Activated CD4-positive, alpha-beta T cell treated with anti-CD3 and anti-CD28 coated beads for 48 hours (primary cell): ENCODE measurements around the gene ZNF512B.
A peak's percentile ranks its signal among the peaks of the same experiment; 100 is the strongest.
"Not testable (repeated sequence)": the region's sequence is repeated elsewhere in the genome, so short reads cannot be mapped to it uniquely, and the experiment has no call there.

Experiments used
- DNase-seq: peaks from one replicate; pipeline ENCODE4 v3.0.0-alpha.2; 2020

The ZNF512B gene

GRCh38 chr20:63969838-63970713 is at the start of gene ZNF512B:
Gene ZNF512B, minus strand, starts transcription at chr20:63969930. Its CDS starts 1,980 bp downstream, at chr20:63967950.
- DNase-seq, result peak; percentile 72

DNA sequence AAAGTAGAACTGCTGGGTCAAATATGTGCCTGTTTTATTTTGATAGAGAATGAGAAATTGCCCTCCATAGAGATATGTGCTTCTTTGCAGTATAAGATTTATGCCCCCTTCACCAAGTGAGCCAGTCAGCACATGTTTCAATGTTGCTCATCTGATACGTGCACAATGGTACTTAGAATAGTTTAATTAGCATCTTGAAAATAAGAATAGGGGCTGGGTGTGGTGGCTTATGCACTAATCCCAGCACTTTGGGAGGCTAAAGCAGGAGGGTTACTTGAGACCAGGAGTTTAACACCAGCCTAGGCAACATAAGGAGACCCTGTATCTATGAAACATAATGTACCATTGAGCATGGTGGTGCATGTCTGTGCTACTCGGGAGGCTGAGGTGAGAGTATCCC is 45.9 kb upstream of the ZNF512B start:
- no peak for DNase-seq

DNA sequence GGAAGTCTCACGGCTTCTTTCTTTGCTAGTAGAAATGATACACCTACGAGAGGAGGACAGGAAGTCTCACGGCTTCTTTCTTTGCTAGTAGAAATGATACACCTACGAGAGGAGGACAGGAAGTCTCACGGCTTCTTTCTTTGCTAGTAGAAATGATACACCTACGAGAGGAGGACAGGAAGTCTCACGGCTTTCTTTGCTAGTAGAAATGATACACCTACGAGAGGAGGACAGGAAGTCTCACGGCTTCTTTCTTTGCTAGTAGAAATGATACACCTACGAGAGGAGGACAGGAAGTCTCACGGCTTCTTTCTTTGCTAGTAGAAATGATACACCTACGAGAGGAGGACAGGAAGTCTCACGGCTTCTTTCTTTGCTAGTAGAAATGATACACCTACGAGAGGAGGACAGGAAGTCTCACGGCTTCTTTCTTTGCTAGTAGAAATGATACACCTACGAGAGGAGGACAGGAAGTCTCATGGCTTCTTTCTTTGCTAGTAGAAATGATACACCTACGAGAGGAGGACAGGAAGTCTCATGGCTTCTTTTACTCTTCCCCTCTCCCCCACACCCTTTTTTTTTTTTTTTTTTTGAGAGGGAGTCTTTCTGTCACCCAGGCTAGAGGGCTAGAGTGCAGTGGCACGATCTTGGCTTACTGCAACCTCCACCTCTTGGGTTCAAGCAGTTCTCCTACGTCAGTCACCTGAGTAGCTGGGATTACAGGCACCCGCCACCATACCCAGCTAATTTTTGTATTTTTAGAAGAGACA is 42.8 kb upstream of the ZNF512B start:
- DNase-seq, result not testable (repeated sequence)

DNA sequence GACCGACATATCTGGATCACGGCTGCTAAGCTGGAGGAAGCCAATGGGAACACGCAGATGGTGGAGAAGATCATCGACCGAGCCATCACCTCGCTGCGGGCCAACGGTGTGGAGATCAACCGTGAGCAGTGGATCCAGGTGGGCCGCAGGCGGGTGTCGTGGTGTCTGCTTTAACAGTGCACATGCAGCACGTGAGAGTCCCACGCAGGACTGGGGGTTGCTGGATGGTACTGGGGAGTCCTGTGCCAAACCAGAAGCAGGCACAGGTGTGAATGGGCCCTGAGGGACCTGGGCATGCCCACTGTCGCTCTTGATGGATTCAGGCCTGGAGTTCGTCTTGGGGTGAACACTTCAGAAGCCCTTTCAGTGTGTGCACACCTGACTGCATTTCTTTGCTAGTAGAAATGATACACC is 41.6 kb upstream of the ZNF512B start:
- no peak for DNase-seq

DNA sequence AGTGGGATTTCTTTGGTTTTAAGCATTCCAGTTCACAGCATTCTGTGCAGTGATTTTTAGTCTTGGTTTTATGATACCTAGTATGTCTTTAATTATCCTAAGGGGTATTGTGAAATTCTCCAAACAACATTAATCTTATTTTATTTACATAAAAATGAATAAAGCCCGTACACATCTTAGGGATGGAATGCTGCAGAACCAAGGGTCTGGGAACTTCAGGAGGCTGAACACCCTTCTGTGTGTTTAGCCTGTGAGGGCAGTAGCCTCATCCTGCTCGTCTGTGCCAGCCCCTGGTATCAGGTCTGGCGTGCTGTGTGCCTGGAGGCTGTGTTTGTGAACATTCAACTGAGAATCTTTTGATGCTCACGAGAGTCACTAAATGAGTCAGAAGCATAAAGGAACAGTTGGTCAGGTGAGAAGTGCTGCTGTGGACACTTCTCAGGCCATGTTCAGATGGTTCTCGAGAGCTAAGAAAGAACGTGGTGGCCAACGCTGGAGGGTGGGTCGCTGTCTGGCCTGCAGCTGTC is 41.0 kb upstream of the ZNF512B start:
- no peak for DNase-seq

- no peak for DNase-seq
Measured at GRCh38 chr20:64009811-64010387, 40.2 kb upstream of the ZNF512B start.

GRCh38 chr20:64006902-64007301 is 37.2 kb upstream of the ZNF512B start:
- no peak for DNase-seq

- DNase-seq, result no peak
Measured at GRCh38 chr20:64006490-64006889, 36.8 kb upstream of the ZNF512B start.

GRCh38 chr20:64005394-64005793 is 35.7 kb upstream of the ZNF512B start:
- DNase-seq, result no peak

DNA sequence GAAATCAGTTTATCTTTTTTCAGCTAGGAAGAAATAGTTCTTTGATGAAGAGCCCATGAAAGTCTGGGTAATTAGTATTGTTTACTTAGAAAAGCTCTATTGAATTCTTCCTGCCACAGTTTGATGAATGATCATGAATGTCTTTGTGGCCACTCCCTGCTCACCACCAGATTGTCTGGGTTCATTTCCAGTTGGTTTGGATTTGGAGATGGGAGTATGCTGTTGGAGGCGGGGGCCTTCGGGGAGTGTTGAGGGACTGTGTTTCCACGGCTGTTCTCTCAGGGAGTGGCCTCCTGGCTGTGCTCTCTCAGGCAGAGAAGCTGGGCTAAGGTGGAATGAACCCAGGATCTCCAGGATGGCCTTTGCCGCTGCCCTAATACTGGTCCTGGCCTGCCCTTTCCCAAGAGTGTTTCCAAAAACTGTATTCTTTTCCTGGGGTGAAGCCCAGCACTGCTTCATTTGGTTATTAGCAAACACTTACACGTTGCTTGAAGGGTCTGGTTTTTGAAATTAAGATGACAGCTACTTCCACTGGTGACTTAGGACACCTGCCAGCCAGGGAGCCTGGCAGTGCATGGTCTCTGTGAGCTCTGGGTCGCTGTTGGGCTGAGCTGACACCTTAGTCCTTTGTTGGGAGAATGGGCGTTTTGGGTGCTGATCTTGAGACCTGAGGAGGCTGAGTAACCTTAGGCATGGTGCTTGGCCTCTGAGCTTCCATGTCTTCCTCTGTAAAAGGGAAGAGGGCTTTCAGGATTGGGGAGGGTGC is 34.4 kb upstream of the ZNF512B start:
- DNase-seq, result no peak

DNA sequence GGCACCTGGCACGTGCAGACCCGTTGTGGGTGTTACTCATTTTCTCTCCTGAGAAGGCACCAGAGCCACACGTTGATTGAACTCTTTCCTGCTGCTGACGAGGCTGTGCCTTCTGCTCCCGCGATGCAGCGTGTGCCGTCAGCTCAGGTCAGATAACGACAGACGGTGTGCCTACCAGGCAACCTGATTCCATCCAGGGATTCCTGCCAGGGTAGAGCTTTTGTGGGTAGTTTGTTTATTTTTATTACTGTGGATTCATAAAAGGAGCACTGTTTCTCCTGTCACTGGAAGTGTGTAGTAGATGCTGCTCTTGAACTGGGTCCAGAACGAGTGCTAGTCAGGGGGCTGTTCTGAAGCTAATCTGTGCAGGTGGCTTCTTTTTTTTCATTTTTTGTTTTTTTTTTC is 31.9 kb upstream of the ZNF512B start:
- no peak for DNase-seq

GRCh38 chr20:64000906-64001305 is 31.2 kb upstream of the ZNF512B start:
- no peak for DNase-seq

GRCh38 chr20:63982937-63983336 is 13.2 kb upstream of the ZNF512B start:
- DNase-seq, result no peak

- peak; percentile 97 for DNase-seq
Measured at GRCh38 chr20:63980806-63981728, 11.3 kb upstream of the ZNF512B start, which contains the start of gene PRPF6. Gene PRPF6, plus strand, starts transcription at chr20:63981132. Its CDS starts 114 bp downstream, at chr20:63981246.

DNA sequence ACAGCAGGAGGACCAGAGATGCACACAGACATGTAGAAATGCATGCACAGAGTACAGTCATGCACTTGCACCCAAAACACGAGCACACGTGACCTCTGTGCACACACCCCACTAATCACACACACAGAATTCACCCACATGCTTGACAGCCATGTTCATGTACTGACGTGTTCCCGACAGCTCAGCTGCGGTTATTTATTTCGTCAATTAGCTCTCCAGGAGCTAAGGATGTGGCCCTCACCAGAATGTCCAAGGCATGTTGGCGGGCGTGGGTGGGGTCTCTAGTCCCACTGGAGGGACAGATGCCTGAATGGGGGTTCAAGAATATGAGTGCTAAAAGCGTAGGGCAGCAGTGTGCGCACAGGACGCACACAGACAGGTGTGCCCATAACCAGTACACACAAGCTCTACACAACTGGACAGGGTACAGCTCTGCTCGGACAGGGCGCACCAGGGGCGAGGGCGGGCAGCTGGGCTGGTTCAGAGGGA is 10.6 kb upstream of the ZNF512B start:
- peak; percentile 56 for DNase-seq

- peak; percentile 90 for DNase-seq
Measured at GRCh38 chr20:63979557-63980316, 10.0 kb upstream of the ZNF512B start, which contains the start of gene SAMD10. Gene SAMD10, minus strand, starts transcription at chr20:63979642. Its CDS starts 175 bp downstream, at chr20:63979467.

GRCh38 chr20:63979229-63979556 is 9.5 kb upstream of the ZNF512B start:
- no peak for DNase-seq

GRCh38 chr20:63978319-63979228 is 8.8 kb upstream of the ZNF512B start:
- peak; percentile 75 for DNase-seq

- DNase-seq, result peak; percentile 70
Measured at GRCh38 chr20:63977739-63978276, 8.1 kb upstream of the ZNF512B start.
